Measurements from ENCODE around the gene DLG2.

Gene DLG2

GRCh38 chr11:84865257-84865656, 761.9 kb downstream of the DLG2 start:
- Histone ChIP-seq H3K4me1 (ENCODE audit: low read length) (no peaks in the 10 kb centered on the region), H3K4me2 (ENCODE audit: low read depth, low read length) (no peak overlapping the region), H3K4me3 (ENCODE audit: low read length) (no peak overlapping the region), H3K9me2 (replicated peaks; ENCODE audit: insufficient read depth, low read length) (no peaks in the 10 kb centered on the region), H3K36me3 (replicated peaks; ENCODE audit: insufficient read depth, low read length) (no peaks in the 10 kb centered on the region), H3K79me2 (ENCODE audit: low read length) (no peaks in the 10 kb centered on the region), H3K27me3 (replicated peaks; ENCODE audit: insufficient read depth, low read length) (no peaks in the 10 kb centered on the region), H3K27ac (ENCODE audit: low read length) (no peak overlapping the region), H3F3A (ENCODE audit: insufficient read depth, low read length) (no peaks in the 10 kb centered on the region), H2AFZ (ENCODE audit: low read length) (no peak overlapping the region), H4K20me1 (ENCODE audit: insufficient read depth, low read length) (no peaks in the 10 kb centered on the region), H3K9me3 (replicated peaks; ENCODE audit: insufficient read depth, low read length) (no peaks in the 10 kb centered on the region), H3K9ac (ENCODE audit: low read length) (no peak overlapping the region)
- TF ChIP-seq EZH2phosphoT487 (IDR thresholded peaks at IDR 0.05; ENCODE audit: low read length) (no peak), EZH2 (optimal IDR thresholded peaks at IDR 0.05; ENCODE audit: low read depth, low read length) (no peak), CTCF (IDR thresholded peaks at IDR 0.05; ENCODE audit: low read length) (no peak)
- DNase-seq = no peak

GRCh38 chr11:84857746-84858145, 769.4 kb downstream of the DLG2 start:
- Histone ChIP-seq H3K9me2 (replicated peaks; ENCODE audit: insufficient read depth, low read length) (no peaks in the 10 kb centered on the region), H3K4me2 (ENCODE audit: low read depth, low read length) (no peak overlapping the region)

GRCh38 chr11:84855508-84856245, 771.5 kb downstream of the DLG2 start:
- Histone ChIP-seq H3K79me2 (ENCODE audit: low read length) (no peaks in the 10 kb centered on the region), H3K9ac (ENCODE audit: low read length) (no peak overlapping the region), H3K27me3 (replicated peaks; ENCODE audit: insufficient read depth, low read length) (no peaks in the 10 kb centered on the region), H3K4me1 (ENCODE audit: low read length) (no peaks in the 10 kb centered on the region), H3F3A (ENCODE audit: insufficient read depth, low read length) (no peaks in the 10 kb centered on the region), H2AFZ (ENCODE audit: low read length) (no peak overlapping the region), H3K9me3 (replicated peaks; ENCODE audit: insufficient read depth, low read length) (no peaks in the 10 kb centered on the region), H3K4me2 (ENCODE audit: low read depth, low read length) (no peak overlapping the region), H3K36me3 (replicated peaks; ENCODE audit: insufficient read depth, low read length) (no peaks in the 10 kb centered on the region), H3K27ac (ENCODE audit: low read length) (no peak overlapping the region), H4K20me1 (ENCODE audit: insufficient read depth, low read length) (no peaks in the 10 kb centered on the region), H3K9me2 (replicated peaks; ENCODE audit: insufficient read depth, low read length) (no peaks in the 10 kb centered on the region), H3K4me3 (ENCODE audit: low read length) (no peak overlapping the region)
- TF ChIP-seq EZH2phosphoT487 (IDR thresholded peaks at IDR 0.05; ENCODE audit: low read length) (no peak), CTCF (IDR thresholded peaks at IDR 0.05; ENCODE audit: low read length) (no peak), EZH2 (optimal IDR thresholded peaks at IDR 0.05; ENCODE audit: low read depth, low read length) (no peak)
- no peak for DNase-seq

More at GRCh38 chr11:84857746-84858145, 769.4 kb downstream of the DLG2 start:
- TF ChIP-seq EZH2 (optimal IDR thresholded peaks at IDR 0.05; ENCODE audit: low read depth, low read length) (no peak), EZH2phosphoT487 (IDR thresholded peaks at IDR 0.05; ENCODE audit: low read length) (no peak), CTCF (IDR thresholded peaks at IDR 0.05; ENCODE audit: low read length) (no peak)
- no peaks in the 10 kb centered on the region for H3K4me1 ChIP-seq (ENCODE audit: low read length)
- no peaks in the 10 kb centered on the region for H3K27me3 ChIP-seq (replicated peaks; ENCODE audit: insufficient read depth, low read length)
- no peaks in the 10 kb centered on the region for H3K36me3 ChIP-seq (replicated peaks; ENCODE audit: insufficient read depth, low read length)
- no peaks in the 10 kb centered on the region for H4K20me1 ChIP-seq (ENCODE audit: insufficient read depth, low read length)
- no peaks in the 10 kb centered on the region for H3K9me3 ChIP-seq (replicated peaks; ENCODE audit: insufficient read depth, low read length)
- no peaks in the 10 kb centered on the region for H3F3A ChIP-seq (ENCODE audit: insufficient read depth, low read length)
- no peak overlapping the region for H3K4me3 ChIP-seq (ENCODE audit: low read length)
- no peaks in the 10 kb centered on the region for H3K79me2 ChIP-seq (ENCODE audit: low read length)
- H3K9ac ChIP-seq (ENCODE audit: low read length) = no peak overlapping the region
- no peak for DNase-seq
- no peak overlapping the region for H3K27ac ChIP-seq (ENCODE audit: low read length)
- no peak overlapping the region for H2AFZ ChIP-seq (ENCODE audit: low read length)

Data from MM.1S (cell line).